Measurements from ENCODE around the gene USP53.
A peak's percentile ranks its signal among the peaks of the same experiment; 100 is the strongest.

The USP53 gene

GRCh38 chr4:119205690-119206089 is 6.8 kb upstream of the USP53 start:
- Histone ChIP-seq H3K4me3 (ENCODE audit: low read depth, low read length) (no peak overlapping the region), H3K27me3 (ENCODE audit: control insufficient read depth, insufficient read depth, low read length) (peaks cover 2% of the 10 kb centered on the region), H3K9ac (ENCODE audit: low read depth, low read length) (no peak overlapping the region), H3K9me3 (ENCODE audit: control insufficient read depth, insufficient read depth, low read length) (no peaks in the 10 kb centered on the region), H3K4me1 (ENCODE audit: control insufficient read depth, insufficient read depth, low read length) (peaks cover 10% of the 10 kb centered on the region), H3K36me3 (ENCODE audit: control insufficient read depth, insufficient read depth, low read length) (no peaks in the 10 kb centered on the region)

- Histone ChIP-seq H3K27me3 (ENCODE audit: control insufficient read depth, insufficient read depth, low read length) (peaks cover 2% of the 10 kb centered on the region), H3K36me3 (ENCODE audit: control insufficient read depth, insufficient read depth, low read length) (no peaks in the 10 kb centered on the region), H3K9ac (ENCODE audit: low read depth, low read length) (no peak overlapping the region), H3K4me3 (ENCODE audit: low read depth, low read length) (no peak overlapping the region), H3K9me3 (ENCODE audit: control insufficient read depth, insufficient read depth, low read length) (no peaks in the 10 kb centered on the region), H3K4me1 (ENCODE audit: control insufficient read depth, insufficient read depth, low read length) (peaks cover 10% of the 10 kb centered on the region)
These were observed 6.3 kb upstream of the USP53 start for GRCh38 chr4:119206178-119206577.

GRCh38 chr4:119207051-119207450 is 5.5 kb upstream of the USP53 start:
- no peaks in the 10 kb centered on the region for H3K9me3 ChIP-seq (ENCODE audit: control insufficient read depth, insufficient read depth, low read length)
- peaks cover 10% of the 10 kb centered on the region for H3K4me1 ChIP-seq (ENCODE audit: control insufficient read depth, insufficient read depth, low read length)
- H3K4me3 ChIP-seq (ENCODE audit: low read depth, low read length) = no peak overlapping the region
- peaks cover 2% of the 10 kb centered on the region for H3K27me3 ChIP-seq (ENCODE audit: control insufficient read depth, insufficient read depth, low read length)
- H3K9ac ChIP-seq (ENCODE audit: low read depth, low read length) = no peak overlapping the region
- no peaks in the 10 kb centered on the region for H3K36me3 ChIP-seq (ENCODE audit: control insufficient read depth, insufficient read depth, low read length)

- Histone ChIP-seq H3K4me1 (ENCODE audit: control insufficient read depth, insufficient read depth, low read length) (peaks cover 10% of the 10 kb centered on the region), H3K9ac (ENCODE audit: low read depth, low read length) (no peak overlapping the region), H3K4me3 (ENCODE audit: low read depth, low read length) (no peak overlapping the region), H3K9me3 (ENCODE audit: control insufficient read depth, insufficient read depth, low read length) (no peaks in the 10 kb centered on the region), H3K36me3 (ENCODE audit: control insufficient read depth, insufficient read depth, low read length) (no peaks in the 10 kb centered on the region), H3K27me3 (ENCODE audit: control insufficient read depth, insufficient read depth, low read length) (peaks cover 2% of the 10 kb centered on the region)
These were observed 3.4 kb upstream of the USP53 start for GRCh38 chr4:119209077-119209476.

- Histone ChIP-seq H3K4me1 (ENCODE audit: control insufficient read depth, insufficient read depth, low read length) (peaks cover 9% of the 10 kb centered on the region), H3K9me3 (ENCODE audit: control insufficient read depth, insufficient read depth, low read length) (no peaks in the 10 kb centered on the region), H3K9ac (ENCODE audit: low read depth, low read length) (no peak overlapping the region), H3K4me3 (ENCODE audit: low read depth, low read length) (no peak overlapping the region), H3K36me3 (ENCODE audit: control insufficient read depth, insufficient read depth, low read length) (no peaks in the 10 kb centered on the region), H3K27me3 (ENCODE audit: control insufficient read depth, insufficient read depth, low read length) (peaks cover 2% of the 10 kb centered on the region)
These were observed 2.9 kb upstream of the USP53 start for GRCh38 chr4:119209586-119209985.

GRCh38 chr4:119210775-119211174 is 1.7 kb upstream of the USP53 start:
- Histone ChIP-seq H3K4me3 (ENCODE audit: low read depth, low read length) (peak overlapping the region; percentile 82), H3K27me3 (ENCODE audit: control insufficient read depth, insufficient read depth, low read length) (peaks cover 2% of the 10 kb centered on the region)

GRCh38 chr4:119211867-119212233 is 663 bp upstream of the USP53 start:
- peaks cover 4% of the 10 kb centered on the region for H3K4me1 ChIP-seq (ENCODE audit: control insufficient read depth, insufficient read depth, low read length)

More at GRCh38 chr4:119210775-119211174, 1.7 kb upstream of the USP53 start:
- Histone ChIP-seq H3K36me3 (ENCODE audit: control insufficient read depth, insufficient read depth, low read length) (no peaks in the 10 kb centered on the region), H3K4me1 (ENCODE audit: control insufficient read depth, insufficient read depth, low read length) (peaks cover 4% of the 10 kb centered on the region), H3K9ac (ENCODE audit: low read depth, low read length) (no peak overlapping the region), H3K9me3 (ENCODE audit: control insufficient read depth, insufficient read depth, low read length) (no peaks in the 10 kb centered on the region)

GRCh38 chr4:119212964-119213606 is 572 bp downstream of the USP53 start:
- H3K27me3 ChIP-seq (ENCODE audit: control insufficient read depth, insufficient read depth, low read length) = peaks cover 2% of the 10 kb centered on the region
- H3K4me3 ChIP-seq (ENCODE audit: low read depth, low read length) = peak overlapping the region; percentile 82
- no peaks in the 10 kb centered on the region for H3K36me3 ChIP-seq (ENCODE audit: control insufficient read depth, insufficient read depth, low read length)
- H3K9ac ChIP-seq (ENCODE audit: low read depth, low read length) = peak overlapping the region; percentile 17
- H3K9me3 ChIP-seq (ENCODE audit: control insufficient read depth, insufficient read depth, low read length) = no peaks in the 10 kb centered on the region
- peaks cover 4% of the 10 kb centered on the region for H3K4me1 ChIP-seq (ENCODE audit: control insufficient read depth, insufficient read depth, low read length)

More at GRCh38 chr4:119211867-119212233, 663 bp upstream of the USP53 start:
- Histone ChIP-seq H3K9ac (ENCODE audit: low read depth, low read length) (peak overlapping the region; percentile 75), H3K27me3 (ENCODE audit: control insufficient read depth, insufficient read depth, low read length) (peaks cover 2% of the 10 kb centered on the region), H3K4me3 (ENCODE audit: low read depth, low read length) (peak overlapping the region; percentile 82), H3K9me3 (ENCODE audit: control insufficient read depth, insufficient read depth, low read length) (no peaks in the 10 kb centered on the region), H3K36me3 (ENCODE audit: control insufficient read depth, insufficient read depth, low read length) (no peaks in the 10 kb centered on the region)

GRCh38 chr4:119218093-119218492 is 5.6 kb downstream of the USP53 start:
- Histone ChIP-seq H3K9ac (ENCODE audit: low read depth, low read length) (no peak overlapping the region), H3K4me3 (ENCODE audit: low read depth, low read length) (no peak overlapping the region), H3K9me3 (ENCODE audit: control insufficient read depth, insufficient read depth, low read length) (no peaks in the 10 kb centered on the region), H3K36me3 (ENCODE audit: control insufficient read depth, insufficient read depth, low read length) (no peaks in the 10 kb centered on the region), H3K4me1 (ENCODE audit: control insufficient read depth, insufficient read depth, low read length) (no peaks in the 10 kb centered on the region), H3K27me3 (ENCODE audit: control insufficient read depth, insufficient read depth, low read length) (no peaks in the 10 kb centered on the region)

- Histone ChIP-seq H3K27me3 (ENCODE audit: control insufficient read depth, insufficient read depth, low read length) (no peaks in the 10 kb centered on the region), H3K36me3 (ENCODE audit: control insufficient read depth, insufficient read depth, low read length) (no peaks in the 10 kb centered on the region)
These were observed 8.9 kb downstream of the USP53 start for GRCh38 chr4:119221412-119221811.

GRCh38 chr4:119227690-119228089 is 15.2 kb downstream of the USP53 start:
- Histone ChIP-seq H3K36me3 (ENCODE audit: control insufficient read depth, insufficient read depth, low read length) (no peaks in the 10 kb centered on the region), H3K4me1 (ENCODE audit: control insufficient read depth, insufficient read depth, low read length) (no peaks in the 10 kb centered on the region), H3K27me3 (ENCODE audit: control insufficient read depth, insufficient read depth, low read length) (no peaks in the 10 kb centered on the region), H3K4me3 (ENCODE audit: low read depth, low read length) (no peak overlapping the region), H3K9me3 (ENCODE audit: control insufficient read depth, insufficient read depth, low read length) (no peaks in the 10 kb centered on the region), H3K9ac (ENCODE audit: low read depth, low read length) (no peak overlapping the region)

More at GRCh38 chr4:119221412-119221811, 8.9 kb downstream of the USP53 start:
- no peaks in the 10 kb centered on the region for H3K9me3 ChIP-seq (ENCODE audit: control insufficient read depth, insufficient read depth, low read length)
- no peak overlapping the region for H3K9ac ChIP-seq (ENCODE audit: low read depth, low read length)
- no peak overlapping the region for H3K4me3 ChIP-seq (ENCODE audit: low read depth, low read length)
- no peaks in the 10 kb centered on the region for H3K4me1 ChIP-seq (ENCODE audit: control insufficient read depth, insufficient read depth, low read length)

GRCh38 chr4:119228406-119228805 is 15.9 kb downstream of the USP53 start:
- Histone ChIP-seq H3K9me3 (ENCODE audit: control insufficient read depth, insufficient read depth, low read length) (no peaks in the 10 kb centered on the region), H3K9ac (ENCODE audit: low read depth, low read length) (no peak overlapping the region), H3K4me1 (ENCODE audit: control insufficient read depth, insufficient read depth, low read length) (no peaks in the 10 kb centered on the region), H3K27me3 (ENCODE audit: control insufficient read depth, insufficient read depth, low read length) (no peaks in the 10 kb centered on the region), H3K4me3 (ENCODE audit: low read depth, low read length) (no peak overlapping the region), H3K36me3 (ENCODE audit: control insufficient read depth, insufficient read depth, low read length) (no peaks in the 10 kb centered on the region)
